OCI-LY7 (cell line): ENCODE results near the gene RNF217.

Source experiments
- EZH2phosphoT487 ChIP-seq: fragments of 200-600 bp; sonication (generic); IDR thresholded peaks from 2 replicates; pipeline ENCODE4 v1.6.1; 2018; ENCODE audit warnings: low read depth, borderline replicate concordance, mild to moderate bottlenecking, mixed run types, antibody characterized with exemption, low read length, moderate library complexity, mixed read lengths
- TF ChIP-seq, protein P1 (sequence below): fragments of 200-600 bp; sonication (generic); conservative IDR thresholded peaks from 2 replicates; pipeline ENCODE4 v1.5.1; 2014; ENCODE audit warnings: mild to moderate bottlenecking, antibody characterized with exemption, low read length, moderate library complexity, mixed read lengths

DNA sequence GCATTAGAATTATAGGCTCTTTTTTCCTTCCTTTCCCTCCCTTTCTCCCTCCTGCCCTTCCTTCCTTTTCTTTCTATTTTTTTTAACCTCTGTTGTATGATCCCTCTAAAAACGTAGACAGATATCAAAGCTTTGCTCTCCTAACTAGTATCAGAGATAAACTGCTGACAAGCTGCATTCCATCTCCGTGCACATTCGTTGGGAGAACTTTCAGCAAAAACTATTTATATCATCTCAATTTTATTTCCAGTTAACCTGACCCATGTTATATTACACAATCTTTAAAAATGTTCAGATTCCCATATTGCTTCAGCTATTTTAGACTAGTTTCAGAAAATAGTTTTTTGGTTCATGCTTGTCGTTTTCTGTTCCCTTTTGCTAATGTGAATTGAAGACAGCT is 47.3 kb downstream of the RNF217 start:
- TF ChIP-seq, protein P1, sequence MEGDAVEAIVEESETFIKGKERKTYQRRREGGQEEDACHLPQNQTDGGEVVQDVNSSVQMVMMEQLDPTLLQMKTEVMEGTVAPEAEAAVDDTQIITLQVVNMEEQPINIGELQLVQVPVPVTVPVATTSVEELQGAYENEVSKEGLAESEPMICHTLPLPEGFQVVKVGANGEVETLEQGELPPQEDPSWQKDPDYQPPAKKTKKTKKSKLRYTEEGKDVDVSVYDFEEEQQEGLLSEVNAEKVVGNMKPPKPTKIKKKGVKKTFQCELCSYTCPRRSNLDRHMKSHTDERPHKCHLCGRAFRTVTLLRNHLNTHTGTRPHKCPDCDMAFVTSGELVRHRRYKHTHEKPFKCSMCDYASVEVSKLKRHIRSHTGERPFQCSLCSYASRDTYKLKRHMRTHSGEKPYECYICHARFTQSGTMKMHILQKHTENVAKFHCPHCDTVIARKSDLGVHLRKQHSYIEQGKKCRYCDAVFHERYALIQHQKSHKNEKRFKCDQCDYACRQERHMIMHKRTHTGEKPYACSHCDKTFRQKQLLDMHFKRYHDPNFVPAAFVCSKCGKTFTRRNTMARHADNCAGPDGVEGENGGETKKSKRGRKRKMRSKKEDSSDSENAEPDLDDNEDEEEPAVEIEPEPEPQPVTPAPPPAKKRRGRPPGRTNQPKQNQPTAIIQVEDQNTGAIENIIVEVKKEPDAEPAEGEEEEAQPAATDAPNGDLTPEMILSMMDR = no peak
- no peak for TF ChIP-seq EZH2phosphoT487
